Measurements from ENCODE around the gene ADAM22. TPM values are rescaled to one million over a fixed set of nuclear protein-coding genes. Genes with fewer than 3 reads are reported as not detected.

Gene ADAM22
- total RNA-seq, 1 donor from 2014 or later = 1.7 TPM

- Mint-ChIP-seq H3K27ac (no peak overlapping the region), H3K27me3 (no peaks in the 10 kb centered on the region), H3K4me1 (no peaks in the 10 kb centered on the region), H3K9me3 (no peaks in the 10 kb centered on the region), H3K4me3 (no peak overlapping the region), H3K36me3 (ENCODE audit: low read depth) (no peaks in the 10 kb centered on the region)
- no peak for DNase-seq
- intact Hi-C loops (cut with micrococcal nuclease) = no loop called here
Measured at GRCh38 chr7:88185650-88186049, 251.6 kb downstream of the ADAM22 start.

- H3K9me3 Mint-ChIP-seq = no peaks in the 10 kb centered on the region
- DNase-seq = no peak
- no peaks in the 10 kb centered on the region for H3K4me1 Mint-ChIP-seq
- H3K4me3 Mint-ChIP-seq = no peak overlapping the region
- H3K27me3 Mint-ChIP-seq = no peaks in the 10 kb centered on the region
- no peak overlapping the region for H3K27ac Mint-ChIP-seq
- intact Hi-C loops (cut with micrococcal nuclease) = no loop called here
- no peaks in the 10 kb centered on the region for H3K36me3 Mint-ChIP-seq (ENCODE audit: low read depth)
Measured at GRCh38 chr7:88191911-88192310, 257.9 kb downstream of the ADAM22 start.

- H3K9me3 Mint-ChIP-seq = no peaks in the 10 kb centered on the region
- H3K27me3 Mint-ChIP-seq = no peaks in the 10 kb centered on the region
- intact Hi-C loops (cut with micrococcal nuclease) = no loop called here
- peaks cover 21% of the 10 kb centered on the region for H3K36me3 Mint-ChIP-seq (ENCODE audit: low read depth)
- no peak overlapping the region for H3K4me3 Mint-ChIP-seq
- H3K4me1 Mint-ChIP-seq = peaks cover 3% of the 10 kb centered on the region
- DNase-seq = no peak
- H3K27ac Mint-ChIP-seq = no peak overlapping the region
Measured at GRCh38 chr7:88200261-88200660, 266.2 kb downstream of the ADAM22 start.

- no peak overlapping the region for H3K27ac Mint-ChIP-seq
- H3K36me3 Mint-ChIP-seq (ENCODE audit: low read depth) = peaks cover 25% of the 10 kb centered on the region
- no peaks in the 10 kb centered on the region for H3K27me3 Mint-ChIP-seq
Measured at GRCh38 chr7:88200789-88201188, 266.7 kb downstream of the ADAM22 start.

GRCh38 chr7:88201305-88201704 lies 267.3 kb downstream of the ADAM22 start:
- intact Hi-C loops (cut with micrococcal nuclease) = no loop called here
- Mint-ChIP-seq H3K27ac (no peak overlapping the region), H3K36me3 (ENCODE audit: low read depth) (peaks cover 30% of the 10 kb centered on the region), H3K9me3 (no peaks in the 10 kb centered on the region), H3K4me3 (no peak overlapping the region), H3K4me1 (peaks cover 3% of the 10 kb centered on the region), H3K27me3 (no peaks in the 10 kb centered on the region)
- no peak for DNase-seq

More at GRCh38 chr7:88200789-88201188, 266.7 kb downstream of the ADAM22 start:
- Mint-ChIP-seq H3K9me3 (no peaks in the 10 kb centered on the region), H3K4me1 (peaks cover 3% of the 10 kb centered on the region), H3K4me3 (no peak overlapping the region)
- DNase-seq = no peak
- intact Hi-C loops (cut with micrococcal nuclease) = no loop called here

- intact Hi-C loops (cut with micrococcal nuclease) = no loop called here
Measured at GRCh38 chr7:88202278-88202677, 268.2 kb downstream of the ADAM22 start.

GRCh38 chr7:88202799-88203198 lies 268.7 kb downstream of the ADAM22 start:
- H3K4me3 Mint-ChIP-seq = no peak overlapping the region
- no peaks in the 10 kb centered on the region for H3K27me3 Mint-ChIP-seq
- peaks cover 41% of the 10 kb centered on the region for H3K36me3 Mint-ChIP-seq (ENCODE audit: low read depth)
- no peak for DNase-seq
- intact Hi-C loops (cut with micrococcal nuclease) = no loop called here
- H3K27ac Mint-ChIP-seq = no peak overlapping the region
- H3K9me3 Mint-ChIP-seq = no peaks in the 10 kb centered on the region
- H3K4me1 Mint-ChIP-seq = peaks cover 4% of the 10 kb centered on the region

More at GRCh38 chr7:88202278-88202677, 268.2 kb downstream of the ADAM22 start:
- no peaks in the 10 kb centered on the region for H3K27me3 Mint-ChIP-seq
- H3K4me3 Mint-ChIP-seq = no peak overlapping the region
- no peak overlapping the region for H3K27ac Mint-ChIP-seq
- peaks cover 36% of the 10 kb centered on the region for H3K36me3 Mint-ChIP-seq (ENCODE audit: low read depth)
- DNase-seq = no peak
- H3K4me1 Mint-ChIP-seq = peaks cover 3% of the 10 kb centered on the region
- no peaks in the 10 kb centered on the region for H3K9me3 Mint-ChIP-seq

- intact Hi-C loops (cut with micrococcal nuclease) = no loop called here
- Mint-ChIP-seq H3K4me1 (peaks cover 4% of the 10 kb centered on the region), H3K27me3 (no peaks in the 10 kb centered on the region), H3K9me3 (no peaks in the 10 kb centered on the region), H3K27ac (no peak overlapping the region), H3K36me3 (ENCODE audit: low read depth) (peaks cover 44% of the 10 kb centered on the region), H3K4me3 (no peak overlapping the region)
- no peak for DNase-seq
Measured at GRCh38 chr7:88203401-88203800, 269.4 kb downstream of the ADAM22 start.

GRCh38 chr7:88204525-88205110 lies 270.6 kb downstream of the ADAM22 start:
- no peaks in the 10 kb centered on the region for H3K9me3 Mint-ChIP-seq
- H3K4me1 Mint-ChIP-seq = peaks cover 4% of the 10 kb centered on the region
- H3K36me3 Mint-ChIP-seq (ENCODE audit: low read depth) = peaks cover 53% of the 10 kb centered on the region
- H3K27me3 Mint-ChIP-seq = no peaks in the 10 kb centered on the region
- intact Hi-C loops (cut with micrococcal nuclease) = no loop called here
- DNase-seq = no peak
- H3K27ac Mint-ChIP-seq = no peak overlapping the region
- no peak overlapping the region for H3K4me3 Mint-ChIP-seq

- Mint-ChIP-seq H3K27me3 (no peaks in the 10 kb centered on the region), H3K9me3 (no peaks in the 10 kb centered on the region), H3K36me3 (ENCODE audit: low read depth) (peaks cover 58% of the 10 kb centered on the region), H3K27ac (no peak overlapping the region), H3K4me1 (peaks cover 4% of the 10 kb centered on the region), H3K4me3 (no peak overlapping the region)
- no peak for DNase-seq
- intact Hi-C loops (cut with micrococcal nuclease) = no loop called here
Measured at GRCh38 chr7:88205179-88205578, 271.1 kb downstream of the ADAM22 start.

GRCh38 chr7:88206254-88206653 lies 272.2 kb downstream of the ADAM22 start:
- peaks cover 4% of the 10 kb centered on the region for H3K4me1 Mint-ChIP-seq
- H3K4me3 Mint-ChIP-seq = no peak overlapping the region
- no peaks in the 10 kb centered on the region for H3K9me3 Mint-ChIP-seq
- H3K27ac Mint-ChIP-seq = no peak overlapping the region
- intact Hi-C loops (cut with micrococcal nuclease) = no loop called here
- no peak for DNase-seq
- no peaks in the 10 kb centered on the region for H3K27me3 Mint-ChIP-seq
- H3K36me3 Mint-ChIP-seq (ENCODE audit: low read depth) = peaks cover 61% of the 10 kb centered on the region

- Mint-ChIP-seq H3K9me3 (no peaks in the 10 kb centered on the region), H3K36me3 (ENCODE audit: low read depth) (peaks cover 67% of the 10 kb centered on the region), H3K27me3 (no peaks in the 10 kb centered on the region), H3K4me1 (peaks cover 7% of the 10 kb centered on the region), H3K27ac (no peak overlapping the region), H3K4me3 (no peak overlapping the region)
- no peak for DNase-seq
- intact Hi-C loops (cut with micrococcal nuclease) = no loop called here
Measured at GRCh38 chr7:88208521-88208920, 274.5 kb downstream of the ADAM22 start.

GRCh38 chr7:88212918-88213317 lies 278.9 kb downstream of the ADAM22 start:
- peaks cover 25% of the 10 kb centered on the region for H3K4me1 Mint-ChIP-seq
- H3K9me3 Mint-ChIP-seq = no peaks in the 10 kb centered on the region
- H3K4me3 Mint-ChIP-seq = no peak overlapping the region
- no peaks in the 10 kb centered on the region for H3K27me3 Mint-ChIP-seq
- no peak overlapping the region for H3K27ac Mint-ChIP-seq
- intact Hi-C loops (cut with micrococcal nuclease) = no loop called here
- peaks cover 54% of the 10 kb centered on the region for H3K36me3 Mint-ChIP-seq (ENCODE audit: low read depth)
- DNase-seq = no peak

- no peak for DNase-seq
- H3K27me3 Mint-ChIP-seq = no peaks in the 10 kb centered on the region
- no peak overlapping the region for H3K27ac Mint-ChIP-seq
- H3K4me3 Mint-ChIP-seq = no peak overlapping the region
- H3K4me1 Mint-ChIP-seq = peaks cover 30% of the 10 kb centered on the region
- no peaks in the 10 kb centered on the region for H3K9me3 Mint-ChIP-seq
- H3K36me3 Mint-ChIP-seq (ENCODE audit: low read depth) = peaks cover 52% of the 10 kb centered on the region
- intact Hi-C loops (cut with micrococcal nuclease) = no loop called here
Measured at GRCh38 chr7:88214456-88214855, 280.4 kb downstream of the ADAM22 start.

GRCh38 chr7:88215295-88215694 lies 281.2 kb downstream of the ADAM22 start:
- peaks cover 46% of the 10 kb centered on the region for H3K36me3 Mint-ChIP-seq (ENCODE audit: low read depth)
- no peak overlapping the region for H3K4me3 Mint-ChIP-seq
- H3K27ac Mint-ChIP-seq = no peak overlapping the region
- DNase-seq = no peak
- no peaks in the 10 kb centered on the region for H3K9me3 Mint-ChIP-seq
- intact Hi-C loops (cut with micrococcal nuclease) = no loop called here
- H3K4me1 Mint-ChIP-seq = peaks cover 33% of the 10 kb centered on the region
- no peaks in the 10 kb centered on the region for H3K27me3 Mint-ChIP-seq
